IMR-90 (cell line): ENCODE results near the gene INSL6. TPM values are rescaled to one million over a fixed set of nuclear protein-coding genes. Genes with fewer than 3 reads are reported as not detected.

Experiments used
- ATAC-seq: fragments of 200-7000 bp; cut with Tn5 transposase; 2 replicates; pipeline ENCODE4 v1.9.1; 2020; ENCODE audit warnings: low read depth, mild to moderate bottlenecking, moderate library complexity
- BruUV-seq: library from RNA; stranded (reverse); fragments of 400-500 nt; replicated peaks from 2 replicates; lab custom pipeline; 2021; lab: Mats Ljungman, UMichigan
- CTCF ChIA-PET: fragments of 300-600 bp; formaldehyde crosslinking; extraction: SDS; loops from one replicate; lab custom pipeline; 2021; ENCODE audit warnings: antibody characterized with exemption; lab: Yijun Ruan, JAX
- POLR2A ChIA-PET: fragments of 300-600 bp; sonication (Branson Sonifier 250); formaldehyde crosslinking; loops from one replicate; lab custom pipeline; 2022; ENCODE audit warnings: antibody characterized with exemption; ENCODE audit not compliant: unreplicated experiment; lab: Charles Lee
- DNase-seq: peaks from one replicate; pipeline ENCODE4 v3.0.0; 2013
- H2AFZ ChIP-seq: replicated peaks from 2 replicates; pipeline ENCODE3; 2013; ENCODE audit warnings: low read length, mild to moderate bottlenecking; ENCODE audit not compliant: poor library complexity
- H2AK5ac ChIP-seq: 2 replicates; pipeline ENCODE4 v1.6.1; 2013; ENCODE audit warnings: low read depth, low read length, inconsistent platforms
- H2AK9ac ChIP-seq: replicated peaks from 2 replicates; pipeline ENCODE3; 2013; ENCODE audit warnings: mild to moderate bottlenecking, low read depth, low read length, moderate library complexity; ENCODE audit not compliant: poor library complexity
- H2BK120ac ChIP-seq: 2 replicates; pipeline ENCODE4 v1.6.1; 2013; ENCODE audit warnings: low read depth, low read length, inconsistent platforms
- H2BK15ac ChIP-seq: 3 replicates; pipeline ENCODE4 v1.6.1; 2013; ENCODE audit warnings: low read depth, low read length, inconsistent platforms
- H2BK20ac ChIP-seq: 2 replicates; pipeline ENCODE4 v1.6.1; 2013; ENCODE audit warnings: low read depth, mild to moderate bottlenecking, inconsistent platforms, low read length, moderate library complexity
- H2BK5ac ChIP-seq: 2 replicates; pipeline ENCODE4 v1.6.1; 2013; ENCODE audit warnings: mild to moderate bottlenecking, low read depth, low read length, inconsistent platforms; ENCODE audit not compliant: poor library complexity, severe bottlenecking
- H3K14ac ChIP-seq: replicated peaks from 2 replicates; pipeline ENCODE4 v1.6.1; 2013; ENCODE audit warnings: low read depth, low read length, inconsistent platforms
- H3K18ac ChIP-seq: 2 replicates; pipeline ENCODE4 v1.6.1; 2013; ENCODE audit warnings: low read depth, low read length, control low read depth
- H3K23ac ChIP-seq: 2 replicates; pipeline ENCODE4 v1.6.1; 2013; ENCODE audit warnings: low read depth, low read length, inconsistent platforms
- H3K27ac ChIP-seq: 2 replicates; pipeline ENCODE4 v1.5.1; 2013; ENCODE audit warnings: mild to moderate bottlenecking, control low read depth, low read length; ENCODE audit not compliant: insufficient read depth
- H3K27me3 ChIP-seq: 2 replicates; pipeline ENCODE4 v1.6.1; 2013; ENCODE audit warnings: low read length; ENCODE audit not compliant: control insufficient read depth, insufficient read depth
- H3K36me3 ChIP-seq: 2 replicates; pipeline ENCODE4 v1.6.1; 2013; ENCODE audit warnings: low read length, mixed read lengths; ENCODE audit not compliant: control insufficient read depth, insufficient read depth
- H3K4ac ChIP-seq: 2 replicates; pipeline ENCODE4 v1.6.1; 2013; ENCODE audit warnings: low read depth, low read length, inconsistent platforms
- H3K4me1 ChIP-seq: 2 replicates; pipeline ENCODE4 v1.6.1; 2013; ENCODE audit warnings: low read length, mixed read lengths; ENCODE audit not compliant: control insufficient read depth, insufficient read depth
- H3K4me2 ChIP-seq: 2 replicates; pipeline ENCODE4 v1.6.1; 2013; ENCODE audit warnings: low read depth, mild to moderate bottlenecking, control low read depth, low read length, moderate library complexity
- H3K4me3 ChIP-seq: 2 replicates; pipeline ENCODE4 v1.5.1; 2013; ENCODE audit warnings: low read depth, mild to moderate bottlenecking, control low read depth, low read length, moderate library complexity; ENCODE audit not compliant: insufficient read depth
- H3K56ac ChIP-seq: 2 replicates; pipeline ENCODE4 v1.6.1; 2013; ENCODE audit warnings: low read length, inconsistent platforms; ENCODE audit not compliant: insufficient read depth; ENCODE audit errors: extremely low read depth
- H3K79me1 ChIP-seq, 2 experiments: 2 replicates each; pipeline ENCODE4 v1.6.1; 2013; ENCODE audit warnings: low read length in 2 of 2, inconsistent platforms in 1 of 2, low read depth in 1 of 2
- H3K9ac ChIP-seq: 2 replicates; pipeline ENCODE4 v1.6.1; 2013; ENCODE audit warnings: low read depth, low read length, control low read depth
- H3K9me1 ChIP-seq: 2 replicates; pipeline ENCODE4 v1.6.1; 2013; ENCODE audit warnings: low read length, inconsistent platforms; ENCODE audit not compliant: insufficient read depth
- H3K9me3 ChIP-seq: 2 replicates; pipeline ENCODE4 v1.6.1; 2013; ENCODE audit warnings: low read length; ENCODE audit not compliant: control insufficient read depth, insufficient read depth
- H4K20me1 ChIP-seq: 2 replicates; pipeline ENCODE4 v1.6.1; 2013; ENCODE audit warnings: low read length, inconsistent platforms; ENCODE audit not compliant: insufficient read depth
- H4K5ac ChIP-seq: 2 replicates; pipeline ENCODE4 v1.6.1; 2013; ENCODE audit warnings: mild to moderate bottlenecking, low read depth, low read length, control low read depth
- H4K8ac ChIP-seq, 2 experiments: 2 replicates each; pipeline ENCODE4 v1.6.1; 2013; ENCODE audit warnings: low read depth in 2 of 2, low read length in 2 of 2, control low read depth in 1 of 2, inconsistent platforms in 1 of 2
- H4K91ac ChIP-seq: 2 replicates; pipeline ENCODE4 v1.6.1; 2013; ENCODE audit warnings: low read depth, low read length, inconsistent platforms; ENCODE audit not compliant: insufficient read depth
- POLR2A ChIP-seq: IDR thresholded peaks from 2 replicates; pipeline ENCODE4 v1.6.1; 2012; ENCODE audit warnings: mild to moderate bottlenecking, low read depth, low read length
- RAD21 ChIP-seq: IDR thresholded peaks from 2 replicates; pipeline ENCODE4 v1.6.1; 2012; ENCODE audit warnings: low read length, improper control_type of control experiment
- WGBS, 2 experiments: methylation state at CpG; one replicate each; pipeline versions ENCODE4 v1.1.5 to v1.1.7; 2013; ENCODE audit warnings: missing lambda C conversion rate in 2 of 2; ENCODE audit not compliant: insufficient read length in 1 of 2; ENCODE audit errors: extremely low coverage in 2 of 2; 5-methylcytosine and 5-hydroxymethylcytosine counted together
- dilution Hi-C: fragments of 300-500 bp; cut with HindIII; formaldehyde crosslinking; loops from one replicate; pipeline ENCODE4 v1.14.3; 2018; ENCODE audit warnings: low sequenced_read_pairs; ENCODE audit not compliant: unreplicated experiment
- in situ Hi-C: fragments of 300-500 bp; cut with MboI; formaldehyde crosslinking; loops from 3 replicates; pipeline ENCODE4 v1.14.3; 2019; ENCODE audit warnings: low sequenced_read_pairs, inconsistent platforms, mixed read lengths
- intact Hi-C: fragments of 100-400 bp; cut with micrococcal nuclease; formaldehyde crosslinking; loops from 2 replicates; pipeline ENCODE4 v1.10.0; 2022
- polyA plus RNA-seq, 3 experiments: library from polyadenylated mRNA; depleted of rRNA; stranded (reverse); fragments of >200 nt; gene quantifications; 2 replicates each; pipeline ENCODE4 v1.2.3, GENCODE V29; 2012; ENCODE audit warnings: low replicate concordance in 1 of 3
- total RNA-seq: library from RNA; depleted of rRNA; stranded (reverse); fragments of >200 nt; gene quantifications from 2 replicates; pipeline ENCODE4 v1.2.3, GENCODE V29; 2012
- TF ChIP-seq, protein P1 (sequence below): conservative IDR thresholded peaks from 2 replicates; pipeline ENCODE4 v1.5.1; 2012; ENCODE audit warnings: mild to moderate bottlenecking, low read depth, low read length, improper control_type of control experiment
- TF ChIP-seq, protein P2 (sequence below): fragments of 150-350 bp; IDR thresholded peaks from 2 replicates; pipeline ENCODE4 v1.6.1; 2016; ENCODE audit warnings: low read depth, mild to moderate bottlenecking, low read length, moderate library complexity, borderline replicate concordance
- TF ChIP-seq, protein P3 (sequence below): fragments of 150-350 bp; IDR thresholded peaks from 2 replicates; pipeline ENCODE4 v1.6.1; 2017; ENCODE audit warnings: mild to moderate bottlenecking, antibody characterized with exemption, low read length, low read depth

INSL6 gene
- total and polyA plus RNA-seq, 2 of the 4 experiments (the other 2 are of a cell fraction), result not detected

- no CpG with 5 or more reads among the region's 1 CpG for WGBS, 2 experiments
- H2BK120ac ChIP-seq, result no peak overlapping the region
- no peaks in the 10 kb centered on the region for H3K79me1 ChIP-seq
- H2AK5ac ChIP-seq, result no peak overlapping the region
- dilution Hi-C loops, result no loop called here
- H2AK9ac ChIP-seq, result peak overlapping the region; percentile 63
- no peak overlapping the region for H2BK15ac ChIP-seq
- H3K27me3 ChIP-seq, result peaks cover 9% of the 10 kb centered on the region
- H3K36me3 ChIP-seq, result no peaks in the 10 kb centered on the region
- ATAC-seq (no peak), DNase-seq (no peak)
- no peak overlapping the region for H3K56ac ChIP-seq
- no peak overlapping the region for H3K18ac ChIP-seq
- H3K9ac ChIP-seq, result no peak overlapping the region
- no peak overlapping the region for H3K4ac ChIP-seq
- H3K27ac ChIP-seq, result no peak overlapping the region
- in situ Hi-C loops, result loop anchor here (25.0 kb wide), 1 partner anchor 433 kb away; no protein-coding TSS in a partner anchor
- no peak overlapping the region for H2BK5ac ChIP-seq
- no peaks in the 10 kb centered on the region for H4K20me1 ChIP-seq
- H3K14ac ChIP-seq, result no peak overlapping the region
- no peak overlapping the region for H4K91ac ChIP-seq
- no peak overlapping the region for H3K4me2 ChIP-seq
- POLR2A ChIA-PET, result no interaction called here
- TF ChIP-seq, protein P1, sequence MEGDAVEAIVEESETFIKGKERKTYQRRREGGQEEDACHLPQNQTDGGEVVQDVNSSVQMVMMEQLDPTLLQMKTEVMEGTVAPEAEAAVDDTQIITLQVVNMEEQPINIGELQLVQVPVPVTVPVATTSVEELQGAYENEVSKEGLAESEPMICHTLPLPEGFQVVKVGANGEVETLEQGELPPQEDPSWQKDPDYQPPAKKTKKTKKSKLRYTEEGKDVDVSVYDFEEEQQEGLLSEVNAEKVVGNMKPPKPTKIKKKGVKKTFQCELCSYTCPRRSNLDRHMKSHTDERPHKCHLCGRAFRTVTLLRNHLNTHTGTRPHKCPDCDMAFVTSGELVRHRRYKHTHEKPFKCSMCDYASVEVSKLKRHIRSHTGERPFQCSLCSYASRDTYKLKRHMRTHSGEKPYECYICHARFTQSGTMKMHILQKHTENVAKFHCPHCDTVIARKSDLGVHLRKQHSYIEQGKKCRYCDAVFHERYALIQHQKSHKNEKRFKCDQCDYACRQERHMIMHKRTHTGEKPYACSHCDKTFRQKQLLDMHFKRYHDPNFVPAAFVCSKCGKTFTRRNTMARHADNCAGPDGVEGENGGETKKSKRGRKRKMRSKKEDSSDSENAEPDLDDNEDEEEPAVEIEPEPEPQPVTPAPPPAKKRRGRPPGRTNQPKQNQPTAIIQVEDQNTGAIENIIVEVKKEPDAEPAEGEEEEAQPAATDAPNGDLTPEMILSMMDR, result no peak
- TF ChIP-seq POLR2A (no peak), RAD21 (no peak)
- TF ChIP-seq, protein P2, sequence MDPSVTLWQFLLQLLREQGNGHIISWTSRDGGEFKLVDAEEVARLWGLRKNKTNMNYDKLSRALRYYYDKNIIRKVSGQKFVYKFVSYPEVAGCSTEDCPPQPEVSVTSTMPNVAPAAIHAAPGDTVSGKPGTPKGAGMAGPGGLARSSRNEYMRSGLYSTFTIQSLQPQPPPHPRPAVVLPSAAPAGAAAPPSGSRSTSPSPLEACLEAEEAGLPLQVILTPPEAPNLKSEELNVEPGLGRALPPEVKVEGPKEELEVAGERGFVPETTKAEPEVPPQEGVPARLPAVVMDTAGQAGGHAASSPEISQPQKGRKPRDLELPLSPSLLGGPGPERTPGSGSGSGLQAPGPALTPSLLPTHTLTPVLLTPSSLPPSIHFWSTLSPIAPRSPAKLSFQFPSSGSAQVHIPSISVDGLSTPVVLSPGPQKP, result no peak
- TF ChIP-seq, protein P3, sequence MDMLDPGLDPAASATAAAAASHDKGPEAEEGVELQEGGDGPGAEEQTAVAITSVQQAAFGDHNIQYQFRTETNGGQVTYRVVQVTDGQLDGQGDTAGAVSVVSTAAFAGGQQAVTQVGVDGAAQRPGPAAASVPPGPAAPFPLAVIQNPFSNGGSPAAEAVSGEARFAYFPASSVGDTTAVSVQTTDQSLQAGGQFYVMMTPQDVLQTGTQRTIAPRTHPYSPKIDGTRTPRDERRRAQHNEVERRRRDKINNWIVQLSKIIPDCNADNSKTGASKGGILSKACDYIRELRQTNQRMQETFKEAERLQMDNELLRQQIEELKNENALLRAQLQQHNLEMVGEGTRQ, result no peak
- no peak overlapping the region for H3K23ac ChIP-seq
- no peak overlapping the region for H2BK20ac ChIP-seq
- H3K9me1 ChIP-seq, result no peaks in the 10 kb centered on the region
- no peaks in the 10 kb centered on the region for H3K4me1 ChIP-seq
- H3K4me3 ChIP-seq, result no peak overlapping the region
- no peak overlapping the region for H4K5ac ChIP-seq
- no peak overlapping the region for H4K8ac ChIP-seq
- BruUV-seq, result no TSS peak
- H2AFZ ChIP-seq, result no peak overlapping the region
- H3K9me3 ChIP-seq, result no peaks in the 10 kb centered on the region
- CTCF ChIA-PET, result interaction anchor here (0.5 to 2.2 kb wide), 2 partner anchors 9 to 361 kb away, joined by 5 to 13 read pairs; no protein-coding TSS in a partner anchor
- intact Hi-C loops, result no loop called here
Measured at GRCh38 chr9:5195463-5195862, 10.0 kb upstream of the INSL6 start.
